ENCODE results near the gene OR8D1.

The OR8D1 gene

GRCh38 chr11:124313849-124314248 is at the start of gene OR8D1:
Gene OR8D1, minus strand, starts transcription at chr11:124313949. Its CDS starts 3,183 bp downstream, at chr11:124310766.
- no peak for DNase-seq

- DNase-seq = no peak
Observed at GRCh38 chr11:124359566-124359965, 45.8 kb upstream of the OR8D1 start.

DNA sequence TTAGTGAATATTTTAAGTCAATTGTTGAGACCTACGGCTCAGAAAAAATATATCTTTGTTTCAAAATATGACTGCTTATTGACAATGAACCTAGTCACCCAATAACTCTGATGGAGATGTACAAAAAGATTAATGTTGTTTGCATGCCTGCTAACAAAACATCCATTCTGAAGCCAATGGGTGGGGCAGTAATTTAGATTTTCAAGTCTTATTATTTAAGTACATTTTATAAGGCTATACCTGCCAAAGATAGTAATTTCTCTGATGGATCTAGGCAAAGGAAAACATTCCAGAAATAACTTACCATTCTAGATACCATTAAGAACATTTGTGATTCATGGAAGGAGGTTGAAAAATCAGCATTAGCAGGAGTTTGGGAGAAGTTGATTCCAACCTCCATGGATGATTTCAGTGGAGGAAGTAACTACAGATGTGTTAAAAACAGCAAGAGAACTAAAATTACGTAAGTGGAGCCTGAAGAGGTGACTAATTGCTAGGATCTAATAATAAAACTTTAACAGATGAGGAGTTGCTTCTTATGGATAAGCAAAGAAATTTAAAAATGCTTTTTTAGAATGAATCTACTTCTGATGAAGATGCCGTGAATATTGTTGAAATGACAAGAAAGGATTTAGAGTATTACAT is 32.7 kb upstream of the OR8D1 start:
- DNase-seq = no peak

GRCh38 chr11:124344346-124344745 is 30.6 kb upstream of the OR8D1 start:
- DNase-seq = no peak

- DNase-seq = no peak
Observed at GRCh38 chr11:124340142-124340447, 26.3 kb upstream of the OR8D1 start.

GRCh38 chr11:124339396-124340141 is 25.8 kb upstream of the OR8D1 start:
- DNase-seq = no peak

DNA sequence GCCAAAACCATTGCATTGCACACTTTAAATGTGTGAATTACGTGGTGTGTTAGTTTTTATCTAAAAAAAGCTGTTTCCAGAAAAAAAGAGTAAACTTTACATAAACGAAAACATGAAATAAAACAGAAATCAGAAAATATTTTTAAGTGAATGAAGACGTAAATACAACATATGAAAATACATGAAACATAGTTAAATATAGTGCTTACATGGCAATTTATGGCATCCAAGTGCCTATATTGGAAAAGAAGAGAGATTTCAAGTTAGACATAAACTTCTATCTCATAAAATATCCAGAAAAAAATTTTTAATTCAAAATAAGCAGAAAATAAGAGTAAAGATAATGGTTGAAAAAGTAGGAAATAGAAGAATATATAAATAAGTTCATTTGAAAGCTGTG is 18.1 kb upstream of the OR8D1 start:
- no peak for DNase-seq

DNA sequence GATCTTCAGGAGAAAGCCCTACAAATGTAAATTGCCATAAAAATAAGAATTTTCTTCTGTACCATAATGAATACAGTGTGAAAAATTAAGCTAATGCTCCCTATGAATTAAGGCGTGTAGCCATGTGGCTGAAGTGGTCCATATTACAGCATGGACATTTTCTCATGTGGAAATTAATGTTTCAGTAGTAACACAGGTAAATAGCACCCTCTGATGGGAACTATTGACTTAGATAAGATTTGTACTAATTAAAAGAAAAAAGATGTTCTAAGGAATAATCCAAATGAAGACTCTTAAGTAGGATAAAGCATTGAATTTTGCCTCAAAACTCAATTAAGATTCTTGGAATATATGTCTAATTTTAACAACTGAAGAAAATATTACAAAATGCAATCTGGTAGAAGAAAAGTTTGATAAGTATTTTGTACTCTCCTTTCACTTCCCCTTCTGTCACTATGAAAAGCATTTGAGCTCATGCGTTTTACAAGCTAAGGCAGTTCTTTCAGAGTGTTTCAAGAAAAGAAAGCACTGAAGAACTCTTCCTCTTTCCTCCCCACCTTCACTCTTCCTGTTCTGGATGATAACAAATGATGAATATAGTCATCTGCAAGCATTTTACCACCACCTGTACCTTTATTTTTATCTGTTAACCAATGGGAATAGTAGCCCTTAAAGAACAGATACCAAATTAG is 16.2 kb upstream of the OR8D1 start:
- no peak for DNase-seq

DNA sequence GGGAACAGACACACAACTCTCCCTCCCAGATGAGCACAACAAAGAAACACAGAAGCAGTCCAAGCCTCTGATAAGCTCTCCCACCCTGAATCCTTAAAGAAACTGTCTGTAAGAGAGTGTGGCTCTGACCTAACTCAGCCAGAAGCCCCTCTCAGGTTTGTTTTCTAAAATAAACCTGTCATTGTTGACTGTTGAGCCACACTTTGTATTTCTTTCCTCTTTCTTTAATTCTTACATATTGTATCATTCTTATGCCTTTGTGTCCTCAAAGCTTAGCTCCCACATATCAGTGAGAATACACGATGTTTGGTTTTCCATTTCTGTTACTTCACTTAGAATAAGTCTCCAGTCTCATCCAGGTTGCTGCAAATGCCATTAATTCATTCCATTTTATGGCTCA is 14.0 kb upstream of the OR8D1 start:
- DNase-seq = no peak

DNA sequence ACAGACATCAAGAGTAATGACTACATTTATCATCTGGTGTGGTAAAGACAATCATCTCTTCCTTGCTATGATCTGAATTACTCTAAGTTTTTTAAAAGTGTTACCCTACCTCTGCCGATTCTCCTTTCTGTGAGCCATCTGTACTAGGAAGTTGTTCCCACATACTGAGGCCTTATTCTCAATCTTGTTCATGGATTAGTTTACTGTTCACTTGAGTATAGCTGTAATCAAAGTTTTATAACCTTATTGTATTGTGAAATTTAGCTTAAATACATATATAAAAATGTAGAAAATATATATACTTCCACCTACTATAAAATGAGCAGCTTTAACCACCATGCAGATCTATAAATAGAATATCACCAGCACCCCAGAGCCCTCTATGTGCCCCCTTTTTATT is 8.6 kb upstream of the OR8D1 start:
- DNase-seq = no peak

- no peak for DNase-seq
Observed at GRCh38 chr11:124320097-124320496, 6.3 kb upstream of the OR8D1 start, which contains the start of gene OR8D2. Gene OR8D2, minus strand, starts transcription at chr11:124320197. Its CDS starts 0 bp downstream, at chr11:124320197.

GRCh38 chr11:124315052-124315451 is 1.3 kb upstream of the OR8D1 start:
- DNase-seq = no peak

- no peak for DNase-seq
Observed at GRCh38 chr11:124313131-124313530, 618 bp downstream of the OR8D1 start.

DNA sequence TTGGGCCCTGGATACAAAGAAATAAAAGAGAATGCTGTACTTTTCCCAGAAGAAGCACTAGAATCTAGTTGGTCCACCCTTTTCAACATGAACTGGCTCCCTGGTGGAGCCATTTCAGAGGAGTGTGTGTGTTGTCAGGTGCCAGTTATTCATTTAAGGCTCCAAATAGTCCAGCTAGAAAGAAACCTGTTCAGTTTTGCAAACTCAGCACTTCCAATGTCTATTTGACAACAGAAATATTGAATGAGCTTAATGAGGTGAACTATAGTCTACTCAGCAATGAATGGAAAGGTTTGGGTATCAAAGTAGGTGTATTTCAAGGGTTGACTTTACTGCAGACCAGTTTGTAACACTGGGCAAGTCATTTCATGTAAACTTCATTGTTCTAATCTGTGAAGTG is 2.1 kb downstream of the OR8D1 start:
- DNase-seq = no peak

DNA sequence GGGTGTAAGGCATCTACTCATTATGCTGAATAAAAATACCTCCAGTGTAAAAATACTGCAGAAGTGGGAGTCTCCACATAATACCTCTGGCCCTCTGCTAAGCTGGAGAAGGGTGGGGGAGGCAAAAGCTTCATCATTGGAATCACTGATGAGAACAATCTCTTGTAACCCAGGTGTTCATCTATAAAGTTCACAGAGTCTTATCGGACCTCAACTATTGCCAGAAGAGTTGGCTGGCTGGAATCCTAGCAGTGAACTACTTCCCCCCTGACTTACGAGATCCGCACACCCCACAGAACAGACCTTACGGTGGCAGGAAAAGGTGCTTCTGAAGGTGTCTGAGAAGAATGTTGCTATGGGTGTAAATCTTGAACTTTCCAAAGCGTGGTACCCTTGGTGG is 2.5 kb downstream of the OR8D1 start:
- no peak for DNase-seq

- DNase-seq = no peak
Observed at GRCh38 chr11:124310721-124311120, 3.0 kb downstream of the OR8D1 start.

- no peak for DNase-seq
Observed at GRCh38 chr11:124307093-124307492, 6.7 kb downstream of the OR8D1 start.

- no peak for DNase-seq
Observed at GRCh38 chr11:124302347-124303125, 11.2 kb downstream of the OR8D1 start.

- no peak for DNase-seq
Observed at GRCh38 chr11:124301548-124301947, 12.2 kb downstream of the OR8D1 start.

DNA sequence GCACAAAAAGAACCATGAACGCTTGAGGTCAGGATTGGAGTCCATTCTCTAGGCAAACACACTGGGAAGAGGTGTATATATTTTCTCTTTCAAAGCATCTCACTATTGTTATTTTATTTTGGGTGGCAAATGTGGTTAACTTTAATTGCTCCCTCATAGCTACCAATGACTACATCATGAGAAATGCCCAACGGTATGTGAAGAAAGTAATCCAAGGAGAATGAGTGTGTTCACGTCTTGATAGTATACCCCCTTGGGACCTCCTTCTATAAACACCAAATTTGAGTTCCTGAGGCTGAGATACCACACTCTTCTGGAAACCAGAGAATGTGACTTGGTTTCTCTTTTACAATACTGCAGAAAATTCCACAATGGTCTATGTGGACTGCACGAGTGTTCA is 15.8 kb downstream of the OR8D1 start:
- no peak for DNase-seq

- no peak for DNase-seq
Observed at GRCh38 chr11:124296016-124296415, 17.7 kb downstream of the OR8D1 start.

DNA sequence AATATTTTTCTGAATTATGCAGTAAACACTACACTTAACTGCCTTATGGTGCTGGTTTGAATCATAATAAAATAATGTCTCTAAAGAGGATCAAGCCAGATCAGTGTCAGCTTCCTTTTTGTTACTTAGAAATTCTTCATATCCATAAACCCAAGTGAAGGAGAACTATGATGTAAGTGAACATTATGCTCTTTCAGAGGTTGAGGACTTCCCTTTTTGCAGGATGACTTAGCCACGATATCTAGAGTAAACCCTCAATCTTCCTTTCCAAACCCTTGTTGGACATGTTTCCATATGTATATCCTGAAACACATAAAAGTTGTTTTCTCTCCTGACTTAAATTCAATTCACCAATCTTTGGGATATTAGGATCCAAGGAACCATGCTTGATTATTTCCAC is 19.1 kb downstream of the OR8D1 start:
- no peak for DNase-seq

GRCh38 chr11:124285610-124286344 is 28.0 kb downstream of the OR8D1 start:
- DNase-seq = no peak

Data from islet precursor cell (in vitro differentiated cells).